Duodenal mucosa (tissue), 2 donors: ENCODE measurements around the gene DMAC1.

ENCODE experiments used
- H3K27ac ChIP-seq: one replicate; pipeline ENCODE4 v1.7.0; 2013; ENCODE audit warnings: low read depth, low read length
- H3K27me3 ChIP-seq, 2 donors: one replicate each; pipeline ENCODE4 v1.7.0; 2013; ENCODE audit warnings: low read length in 2 of 2, control low read depth in 1 of 2; ENCODE audit not compliant: insufficient read depth in 2 of 2, control insufficient read depth in 1 of 2
- H3K36me3 ChIP-seq, 2 donors: one replicate each; pipeline ENCODE4 v1.7.0; 2013; ENCODE audit warnings: low read length in 2 of 2, control low read depth in 1 of 2; ENCODE audit not compliant: insufficient read depth in 2 of 2, control insufficient read depth in 1 of 2
- H3K4me1 ChIP-seq, 2 donors: one replicate each; pipeline ENCODE4 v1.7.0; 2013; ENCODE audit warnings: low read length in 2 of 2, control low read depth in 1 of 2; ENCODE audit not compliant: insufficient read depth in 2 of 2, control insufficient read depth in 1 of 2
- H3K4me3 ChIP-seq, 2 donors: one replicate each; pipeline ENCODE4 v1.7.0; 2013; ENCODE audit warnings: low read length in 2 of 2, low read depth in 1 of 2
- H3K9ac ChIP-seq, 2 donors: one replicate each; pipeline ENCODE4 v1.7.0; 2013; ENCODE audit warnings: low read length in 2 of 2, low read depth in 1 of 2
- H3K9me3 ChIP-seq, 2 donors: one replicate each; pipeline ENCODE4 v1.7.0; 2013; ENCODE audit warnings: low read length in 2 of 2, control low read depth in 1 of 2; ENCODE audit not compliant: control insufficient read depth in 1 of 2

Gene DMAC1

DNA sequence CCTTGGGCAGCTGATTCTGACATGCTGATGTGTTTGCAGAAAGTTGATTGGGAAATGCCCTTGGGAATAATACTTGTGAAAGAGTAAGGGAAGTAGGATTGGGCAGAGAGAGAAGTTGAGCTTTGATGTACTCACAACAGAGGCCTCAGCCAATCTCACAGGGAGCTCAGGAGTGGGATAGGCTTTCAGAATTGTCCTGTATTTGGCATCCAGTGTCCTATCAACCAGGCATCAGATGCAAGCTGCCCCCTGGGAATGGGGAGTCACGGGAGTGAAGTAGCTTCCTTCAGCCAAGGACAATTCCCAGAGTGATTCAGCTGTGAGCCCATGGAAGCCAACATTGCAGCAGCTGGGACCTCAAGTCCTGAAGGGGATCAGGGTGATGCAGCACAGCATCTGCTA lies 39.6 kb downstream of the DMAC1 start:
- Histone ChIP-seq H3K36me3 (no peaks in the 10 kb centered on the region), H3K27me3 (no peaks in the 10 kb centered on the region), H3K27ac (no peak overlapping the region), H3K9me3 (no peaks in the 10 kb centered on the region), H3K9ac (no peak overlapping the region), H3K4me1 (no peaks in the 10 kb centered on the region), H3K4me3 (no peak overlapping the region)

GRCh38 chr9:7756088-7756487 lies 43.5 kb downstream of the DMAC1 start:
- no peaks in the 10 kb centered on the region for H3K4me1 ChIP-seq
- no peaks in the 10 kb centered on the region for H3K27me3 ChIP-seq
- H3K9ac ChIP-seq, result no peak overlapping the region
- H3K4me3 ChIP-seq, result no peak overlapping the region
- no peaks in the 10 kb centered on the region for H3K36me3 ChIP-seq
- H3K9me3 ChIP-seq, result no peaks in the 10 kb centered on the region
- H3K27ac ChIP-seq, result no peak overlapping the region

DNA sequence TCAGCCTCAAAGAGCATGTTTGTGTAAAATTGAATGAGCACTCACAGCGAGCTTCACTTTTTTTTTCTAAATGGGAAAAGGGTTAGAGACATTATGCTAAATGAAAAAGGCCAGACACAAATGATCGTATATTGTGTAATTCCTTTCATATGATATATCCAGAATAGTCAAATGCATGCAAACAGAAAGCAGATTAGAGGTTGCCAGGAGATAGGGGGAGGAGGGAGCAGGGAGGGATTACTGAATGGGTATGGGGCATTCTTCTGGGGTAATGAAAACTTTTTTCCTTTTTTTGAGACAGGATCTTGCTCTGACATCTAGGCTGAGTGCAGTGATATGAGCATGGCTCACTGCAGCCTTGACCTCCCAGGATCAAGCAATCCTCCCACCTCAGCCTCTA lies 47.1 kb downstream of the DMAC1 start:
- no peaks in the 10 kb centered on the region for H3K27me3 ChIP-seq
- no peak overlapping the region for H3K27ac ChIP-seq
- H3K9me3 ChIP-seq, result no peaks in the 10 kb centered on the region
- no peaks in the 10 kb centered on the region for H3K36me3 ChIP-seq
- no peaks in the 10 kb centered on the region for H3K4me1 ChIP-seq
- no peak overlapping the region for H3K4me3 ChIP-seq
- H3K9ac ChIP-seq, result no peak overlapping the region
